Measurements from ENCODE around the gene PPIA.
"Not testable (repeated sequence)": the region's sequence is repeated elsewhere in the genome, so short reads cannot be mapped to it uniquely, and the experiment has no call there.

PPIA gene

DNA sequence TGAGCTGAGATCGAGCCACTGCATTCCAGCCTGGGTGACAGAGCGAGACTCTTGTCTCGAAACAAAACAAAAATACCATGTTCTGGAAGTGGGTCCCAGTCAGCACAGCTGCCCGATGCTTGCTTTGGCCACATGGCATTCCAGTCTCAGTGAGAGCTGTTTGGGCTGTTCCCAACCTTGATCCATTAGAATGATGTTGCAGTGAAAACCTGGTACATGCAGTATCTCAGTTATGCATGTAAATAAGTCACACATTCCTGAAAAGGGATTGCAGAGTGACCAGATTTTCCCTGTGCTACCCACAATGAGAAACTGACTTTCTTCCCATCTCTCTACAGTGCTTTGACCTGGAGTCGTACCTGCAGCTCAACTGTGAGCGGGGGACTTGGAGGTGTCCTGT, 32.4 kb upstream of the PPIA start:
- no peak for DNase-seq (ENCODE audit: low read depth, low spot score)

DNA sequence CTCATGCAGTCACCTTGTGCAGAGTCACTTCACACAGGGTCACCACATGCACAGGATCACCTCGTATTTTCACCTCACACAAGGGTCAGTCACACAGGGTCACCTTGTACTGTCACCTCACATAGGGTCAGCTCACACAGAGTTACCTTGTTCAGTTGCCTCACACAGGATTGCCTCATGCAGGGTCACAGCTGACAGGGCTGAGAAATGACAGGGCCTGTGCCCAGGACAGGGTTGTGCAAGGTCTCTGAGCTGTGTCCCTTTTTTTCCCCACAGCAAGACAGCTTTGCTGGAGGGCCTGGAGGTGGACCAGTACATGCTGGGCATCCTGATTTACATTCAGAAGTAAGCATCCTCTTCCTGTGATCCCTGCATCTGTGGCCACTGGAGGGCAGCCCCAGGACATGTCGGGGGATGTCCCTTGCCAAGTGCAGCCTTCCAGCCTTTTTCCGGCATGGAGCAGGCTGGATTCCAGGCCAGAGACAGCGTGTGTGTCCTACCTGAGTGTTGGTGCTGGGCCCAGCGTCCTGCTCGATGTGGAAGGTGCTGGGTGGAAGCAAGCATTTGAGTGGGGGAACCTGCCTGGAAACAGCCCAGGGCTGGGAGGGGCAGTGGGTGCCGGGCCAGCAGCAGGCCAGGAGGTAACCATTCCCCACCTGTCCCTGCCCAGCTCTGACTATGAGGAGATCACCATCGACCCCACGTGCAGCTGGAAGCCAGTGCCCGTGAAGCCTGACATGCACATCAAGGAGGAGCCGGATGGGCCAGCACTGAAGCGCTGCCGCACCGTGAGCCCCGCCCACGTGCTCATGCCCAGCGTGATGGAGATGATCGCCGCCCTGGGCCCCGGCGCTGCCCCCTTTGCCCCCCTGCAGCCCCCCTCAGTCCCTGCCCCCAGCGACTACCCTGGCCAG, 31.6 kb upstream of the PPIA start:
- no peak for DNase-seq (ENCODE audit: low read depth, low spot score)

GRCh38 chr7:44765579-44766415, 30.7 kb upstream of the PPIA start:
- no peak for DNase-seq (ENCODE audit: low read depth, low spot score)

DNA sequence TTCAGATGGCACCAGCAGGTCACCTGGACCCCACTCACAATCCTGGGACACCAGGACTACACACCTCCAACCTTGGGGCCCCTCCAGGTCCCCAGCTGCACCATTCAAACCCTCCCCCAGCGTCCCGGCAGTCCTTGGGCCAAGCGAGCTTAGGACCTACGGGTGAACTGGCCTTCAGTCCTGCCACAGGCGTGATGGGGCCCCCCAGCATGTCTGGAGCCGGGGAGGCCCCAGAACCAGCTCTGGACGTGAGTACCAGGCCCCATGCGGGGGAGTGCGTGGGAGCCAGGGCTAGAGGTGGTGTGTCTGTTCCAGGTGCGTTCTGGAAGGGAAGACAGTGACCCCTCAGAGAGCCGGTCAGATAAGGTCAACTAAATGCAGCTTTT, 30.1 kb upstream of the PPIA start:
- DNase-seq (ENCODE audit: low read depth, low spot score), result no peak

- DNase-seq (ENCODE audit: low read depth, low spot score), result no peak
Measured at GRCh38 chr7:44767134-44767911, 29.2 kb upstream of the PPIA start.

DNA sequence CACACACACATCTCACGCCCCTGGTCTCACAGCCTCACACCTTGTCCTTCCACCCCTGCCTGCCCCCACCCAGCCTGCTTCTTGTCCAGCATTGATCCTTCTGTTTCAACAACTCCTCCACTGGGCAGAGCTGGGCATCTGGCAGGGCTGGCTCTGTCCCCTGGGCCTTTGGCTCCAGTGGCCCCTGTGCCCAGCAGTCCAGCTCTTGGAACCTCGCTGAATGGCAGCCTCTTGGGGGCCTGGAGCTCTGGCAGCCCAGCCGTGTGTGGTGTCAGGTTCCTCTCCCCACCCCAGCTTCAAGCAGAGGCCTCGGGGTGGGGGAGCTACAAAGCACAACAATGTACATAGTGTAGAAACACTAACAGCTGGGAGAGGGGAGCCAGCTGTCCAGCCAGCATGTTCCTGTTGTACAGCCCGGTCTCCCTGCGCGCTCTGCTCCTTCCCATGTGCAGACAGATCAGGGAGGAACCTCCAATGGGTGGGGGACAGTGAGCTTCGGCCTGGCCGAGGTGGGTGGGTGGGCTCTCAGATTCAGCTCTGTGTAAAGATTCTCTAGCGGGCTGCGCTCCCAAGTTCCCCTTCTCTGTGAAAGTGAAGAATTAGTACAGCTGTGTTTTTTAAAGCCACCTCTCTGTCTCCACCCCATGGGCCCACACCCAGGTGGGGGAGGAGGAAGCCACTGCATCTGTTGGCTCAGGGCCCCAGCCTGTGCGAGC, 28.4 kb upstream of the PPIA start:
- no peak for DNase-seq (ENCODE audit: low read depth, low spot score)

DNA sequence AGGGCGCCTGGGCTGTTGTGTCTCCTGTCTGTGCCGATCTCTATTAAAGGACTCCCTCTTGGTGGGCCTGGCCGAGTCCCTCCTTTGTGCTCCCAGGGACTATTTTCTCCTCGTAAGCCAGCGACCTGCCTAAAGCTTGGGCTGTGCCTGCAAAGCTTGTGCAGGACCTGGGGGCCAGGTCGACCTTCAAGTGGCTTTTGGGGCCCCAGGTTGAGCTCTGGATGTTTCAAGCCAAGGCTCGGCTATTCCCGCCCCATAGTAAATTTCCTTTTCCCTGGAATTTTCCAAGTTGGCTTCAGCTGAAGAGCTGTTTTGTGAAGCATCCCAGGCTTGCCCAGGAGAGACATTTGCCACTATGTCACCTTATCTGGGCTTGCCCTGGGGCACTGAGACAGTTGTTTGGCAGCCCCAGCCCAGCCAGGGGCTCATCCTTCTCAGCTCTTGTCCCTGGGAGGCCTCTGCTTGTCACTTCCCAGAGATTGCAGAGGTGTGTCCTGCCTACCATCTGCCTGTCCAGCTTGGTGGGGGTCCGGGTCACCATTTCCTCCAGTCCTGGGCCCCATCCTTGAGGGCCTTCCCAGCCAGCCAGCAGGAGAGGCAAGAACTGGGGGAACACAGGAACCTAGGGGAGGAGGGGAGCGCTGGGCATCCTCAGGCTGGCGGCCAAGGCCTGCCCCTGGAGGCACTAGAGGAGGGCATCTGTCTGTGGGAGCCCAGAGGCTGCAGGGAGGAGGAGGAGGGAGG, 27.7 kb upstream of the PPIA start:
- no peak for DNase-seq (ENCODE audit: low read depth, low spot score)

GRCh38 chr7:44769376-44769775, 27.1 kb upstream of the PPIA start:
- no peak for DNase-seq (ENCODE audit: low read depth, low spot score)

GRCh38 chr7:44769776-44770294, 26.6 kb upstream of the PPIA start:
- no peak for DNase-seq (ENCODE audit: low read depth, low spot score)

- no peak for DNase-seq (ENCODE audit: low read depth, low spot score)
Measured at GRCh38 chr7:44771358-44771757, 25.1 kb upstream of the PPIA start.

DNA sequence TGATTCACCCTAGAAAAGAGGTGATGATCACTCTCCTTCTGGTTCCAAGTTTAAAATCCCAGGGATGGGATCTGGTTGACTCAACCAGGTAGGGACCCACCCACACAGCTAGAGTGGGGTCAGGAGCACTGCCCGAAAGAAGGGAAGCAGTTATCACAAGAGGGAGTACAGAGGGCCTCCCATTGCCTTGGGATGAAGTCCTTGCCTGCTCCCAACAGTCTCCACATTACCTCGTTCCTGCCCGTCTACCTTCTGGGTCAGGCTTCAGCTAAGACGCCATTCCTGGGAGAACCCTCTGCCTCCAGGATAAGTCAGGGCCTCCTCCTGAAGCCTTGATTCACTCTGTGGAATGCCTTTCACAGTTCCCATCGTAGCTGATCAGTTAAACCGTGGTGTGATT, 24.0 kb upstream of the PPIA start:
- no peak for DNase-seq (ENCODE audit: low read depth, low spot score)

DNA sequence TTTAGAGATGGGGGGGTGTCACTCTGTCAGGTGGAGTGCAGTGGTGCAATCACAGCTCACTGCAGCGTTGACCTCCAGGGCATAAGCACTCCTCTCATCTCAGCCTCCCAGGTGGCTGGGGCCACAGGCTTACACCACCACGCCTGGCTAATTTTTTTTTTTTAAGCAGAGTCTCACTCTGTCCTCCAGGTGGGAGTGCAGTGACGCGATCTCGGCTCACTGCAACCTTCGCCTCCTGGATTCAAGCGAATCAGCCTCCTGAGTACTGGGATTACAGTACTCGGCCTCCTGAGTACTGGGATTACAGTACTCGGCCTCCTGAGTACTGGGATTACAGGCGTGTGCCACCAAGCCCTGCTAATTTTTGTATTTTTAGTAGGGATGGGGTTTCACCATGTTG, 23.6 kb upstream of the PPIA start:
- no peak for DNase-seq (ENCODE audit: low read depth, low spot score)

GRCh38 chr7:44774486-44774885, 22.0 kb upstream of the PPIA start:
- not testable (repeated sequence) for DNase-seq (ENCODE audit: low read depth, low spot score)

DNA sequence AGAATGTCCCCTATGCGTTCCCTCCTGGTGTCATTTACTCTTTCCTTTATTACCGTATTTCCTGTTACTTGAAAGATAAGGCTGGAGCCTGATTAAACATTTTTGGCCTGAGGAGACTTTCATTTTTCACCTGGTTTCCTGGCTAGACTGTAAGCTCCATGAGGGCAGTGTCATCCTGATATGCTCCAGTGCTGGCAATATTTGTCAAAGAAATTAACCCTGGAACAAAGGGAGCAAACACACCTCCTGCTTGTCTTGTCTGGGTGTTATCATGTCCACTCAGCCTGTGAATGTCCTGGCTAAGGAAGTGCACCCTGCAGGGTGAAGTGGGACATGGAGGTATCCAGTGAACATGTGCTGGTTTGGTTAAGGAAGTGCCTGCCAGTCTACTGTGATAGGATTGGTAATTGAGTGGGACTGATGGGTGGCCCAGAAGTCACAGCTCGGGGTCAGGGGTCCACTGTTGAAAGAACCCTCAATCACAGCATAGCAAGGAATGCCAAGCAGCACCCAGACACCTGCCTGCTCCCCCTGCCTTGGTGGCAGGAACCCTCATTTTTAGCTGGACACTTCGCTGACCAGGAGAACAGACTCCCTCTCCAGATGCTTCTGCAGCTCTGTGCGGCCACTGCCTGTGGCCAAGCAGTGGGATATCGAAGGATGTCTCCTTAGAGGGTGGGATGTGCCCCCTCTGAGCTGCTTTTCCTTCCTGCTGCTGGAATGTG, 20.9 kb upstream of the PPIA start:
- DNase-seq (ENCODE audit: low read depth, low spot score), result no peak

DNA sequence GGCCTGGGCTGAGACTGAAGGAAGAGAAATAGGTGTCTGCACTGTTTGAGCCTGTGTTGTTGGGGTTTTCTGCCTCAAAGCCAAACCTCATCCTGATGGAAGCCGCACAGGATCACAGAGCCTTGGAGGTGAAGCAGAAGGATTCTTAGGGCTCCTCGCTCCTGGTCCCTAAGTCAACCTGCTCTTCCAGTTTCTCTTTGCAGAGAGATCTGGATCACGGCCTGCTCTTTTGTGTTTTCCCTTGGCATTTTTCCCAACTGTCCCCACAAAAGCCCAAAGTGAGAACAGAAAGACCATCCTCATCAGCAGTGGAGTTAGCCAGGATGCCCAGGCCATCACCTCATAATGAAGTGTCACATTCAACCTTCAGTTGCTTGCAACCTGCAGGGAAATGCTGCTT, 20.3 kb upstream of the PPIA start:
- DNase-seq (ENCODE audit: low read depth, low spot score), result no peak

DNA sequence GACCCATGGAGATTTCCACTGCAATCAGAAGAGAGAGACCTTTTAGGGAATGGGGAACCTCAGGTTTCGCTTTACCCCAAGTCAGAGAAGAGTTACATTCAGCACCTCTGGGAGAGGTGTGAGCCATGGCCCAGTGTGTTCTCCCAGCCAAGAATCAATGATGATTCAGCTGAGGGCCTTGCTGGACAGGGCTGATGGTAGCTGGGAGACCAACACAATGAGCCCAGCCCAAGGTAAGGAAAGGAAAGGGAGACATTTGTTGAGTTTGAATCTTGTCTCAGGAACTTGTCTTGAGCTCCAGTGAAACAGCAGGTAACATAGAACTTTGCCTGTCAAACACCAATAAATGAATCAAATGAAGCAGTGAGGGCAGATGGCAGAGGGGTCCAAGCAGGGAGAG, 14.0 kb upstream of the PPIA start:
- no peak for DNase-seq (ENCODE audit: low read depth, low spot score)

DNA sequence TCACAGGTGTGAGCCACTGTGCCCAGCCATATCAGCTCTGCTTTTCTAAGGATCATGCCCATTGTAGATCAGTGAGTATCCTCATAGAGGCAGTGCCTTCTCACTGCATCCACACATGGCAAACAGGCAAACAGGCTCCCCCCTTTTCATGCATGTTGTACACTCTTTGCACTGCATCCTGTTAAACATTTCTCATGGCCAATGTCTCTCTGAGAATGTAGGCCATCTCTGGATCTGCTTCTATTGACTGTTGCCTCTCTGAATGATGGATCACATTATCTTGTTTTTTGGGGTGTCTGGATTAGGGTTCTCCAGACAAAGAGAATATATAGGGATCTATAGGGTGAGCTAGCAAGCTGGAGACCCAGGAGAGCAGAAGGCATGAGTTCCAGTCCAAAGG, 13.1 kb upstream of the PPIA start:
- no peak for DNase-seq (ENCODE audit: low read depth, low spot score)

GRCh38 chr7:44784364-44784763, 12.1 kb upstream of the PPIA start:
- no peak for DNase-seq (ENCODE audit: low read depth, low spot score)

DNA sequence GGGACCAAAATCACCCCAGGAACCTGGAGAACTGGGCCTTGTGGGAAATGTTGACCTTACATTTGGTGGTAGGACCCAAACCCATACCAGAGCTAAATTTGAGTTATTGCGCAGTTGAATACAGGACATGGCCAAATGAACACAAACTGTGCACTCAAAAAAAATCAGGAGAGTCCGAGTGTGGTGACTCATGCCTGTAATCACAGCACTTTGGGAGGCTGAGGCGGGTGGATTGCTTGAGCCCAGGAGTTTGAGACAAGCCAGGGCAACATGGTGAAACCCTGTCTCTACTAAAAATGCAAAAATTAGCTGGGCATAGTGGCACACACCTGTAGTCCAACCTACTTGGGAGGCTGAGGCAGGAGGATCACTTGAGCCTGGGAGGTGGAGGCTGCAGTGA, 11.3 kb upstream of the PPIA start:
- not testable (repeated sequence) for DNase-seq (ENCODE audit: low read depth, low spot score)

DNA sequence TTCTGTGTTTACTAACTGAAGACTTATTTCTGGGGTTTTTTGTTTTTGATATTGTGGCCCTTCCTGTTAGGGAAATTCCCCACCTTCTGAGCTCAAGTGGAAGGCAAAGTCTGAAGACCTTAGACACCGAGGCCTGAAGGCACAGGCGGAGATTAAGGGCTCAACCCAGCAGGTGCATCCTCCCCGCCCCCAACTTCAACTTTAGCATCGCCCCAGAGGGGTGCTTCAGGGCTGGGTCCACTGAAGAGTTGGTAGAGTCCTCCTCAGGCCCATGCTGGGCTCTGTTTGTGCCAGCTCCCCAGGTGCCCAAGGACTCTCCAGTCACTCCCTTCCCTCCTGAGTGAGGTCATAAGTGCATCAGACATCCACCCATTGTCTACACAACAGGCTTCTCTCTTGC, 9.4 kb upstream of the PPIA start:
- DNase-seq (ENCODE audit: low read depth, low spot score), result no peak

Measured in activated naive CD8-positive, alpha-beta T cell treated with anti-CD3 and anti-CD28 coated beads, Interleukin-2, amount 50 U/mL, for 16 hours (primary cell).